G401 (cell line): Measurements from ENCODE around the gene PKNOX2. TPM values are rescaled to one million over a fixed set of nuclear protein-coding genes. Genes with fewer than 3 reads are reported as not detected.
"Not testable (repeated sequence)": the region's sequence is repeated elsewhere in the genome, so short reads cannot be mapped to it uniquely, and the experiment has no call there.

ENCODE experiments used
- DNase-seq: peaks from one replicate; pipeline ENCODE4 v3.0.0-alpha.2; 2015; ENCODE audit warnings: low spot score
- in situ Hi-C: cut with HindIII; loops from 2 replicates; pipeline ENCODE4 v1.10.0; 2016; ENCODE audit warnings: low sequenced_read_pairs, mixed read lengths
- total RNA-seq: library from RNA; depleted of rRNA; stranded (reverse); fragments of >200 nt; shearing (Covaris generic); gene quantifications from 2 replicates; pipeline ENCODE4 v1.2.3, GENCODE V29; 2014

Gene PKNOX2
- total RNA-seq, 1 experiment from 2014 or later = 4.6 TPM

DNA sequence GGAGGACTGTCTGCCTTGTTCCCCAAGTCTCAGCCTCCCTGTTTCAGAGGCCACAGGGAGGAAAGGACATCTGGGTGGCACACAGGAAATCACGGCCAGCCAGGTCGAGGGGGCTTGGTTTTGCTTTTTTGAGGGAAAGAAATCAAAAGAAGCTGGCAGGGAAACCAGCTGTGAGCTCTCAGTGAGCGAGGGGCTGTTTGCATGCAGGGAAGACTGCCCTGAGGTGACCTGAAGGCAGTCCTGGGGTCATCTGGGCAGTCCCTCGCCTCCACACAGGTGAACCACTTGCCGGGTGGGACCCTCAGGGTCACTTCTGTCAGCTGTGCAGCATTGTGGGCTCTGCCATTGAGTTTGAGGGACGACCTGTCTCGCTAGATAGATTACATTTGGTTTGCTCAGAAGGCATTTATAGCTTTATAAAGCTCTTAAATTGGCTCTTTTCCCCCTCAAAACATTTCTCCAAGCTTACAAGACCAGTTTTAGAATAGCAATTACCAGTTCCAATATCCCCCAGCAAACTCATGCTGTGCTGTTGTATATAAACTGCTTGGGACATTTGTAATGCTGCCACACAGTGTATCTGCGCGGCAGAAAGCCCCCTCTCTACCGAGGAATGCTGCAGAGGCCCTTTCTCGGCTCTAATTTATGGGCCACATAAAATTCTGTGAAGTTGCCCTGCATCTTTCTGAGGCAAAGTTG is 28.3 kb downstream of the PKNOX2 start:
- DNase-seq = no peak
- in situ Hi-C loops = no loop called here

DNA sequence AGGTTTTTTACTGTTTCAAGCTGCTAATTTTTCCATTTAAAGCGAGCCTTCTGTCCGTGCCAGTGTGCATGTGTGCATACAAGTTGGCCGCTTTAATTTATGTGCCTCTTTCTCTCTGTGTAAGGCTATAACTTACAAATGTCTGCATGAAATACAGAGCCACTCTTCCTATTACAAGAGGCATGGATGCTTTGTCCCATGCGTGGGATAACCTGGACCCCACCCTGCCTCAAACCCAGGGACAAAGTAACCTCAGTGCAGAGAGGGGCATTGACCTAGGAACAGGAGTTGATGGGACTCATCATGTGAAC is 28.8 kb downstream of the PKNOX2 start:
- in situ Hi-C loops = no loop called here
- DNase-seq = no peak

DNA sequence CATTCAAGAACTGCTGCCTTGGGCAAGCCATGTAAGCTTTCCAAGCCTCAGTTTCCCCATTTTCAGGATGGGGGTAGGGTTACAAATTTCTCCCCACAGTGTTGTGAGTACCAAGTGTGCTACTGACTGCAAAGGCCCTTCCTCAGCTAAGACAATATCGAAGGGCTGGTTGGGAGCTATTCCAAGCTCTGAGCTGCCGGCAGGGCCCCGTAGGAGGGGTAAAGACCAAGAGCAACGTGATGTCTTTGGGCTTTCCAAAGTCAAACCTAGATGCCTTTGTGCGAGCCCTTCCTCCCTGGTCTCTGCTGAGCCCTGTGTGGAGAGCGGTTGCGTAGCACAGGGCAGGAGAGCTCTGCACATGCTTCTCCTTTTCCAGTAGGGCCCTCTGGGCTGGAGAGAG is 29.3 kb downstream of the PKNOX2 start:
- DNase-seq = no peak
- in situ Hi-C loops = no loop called here

DNA sequence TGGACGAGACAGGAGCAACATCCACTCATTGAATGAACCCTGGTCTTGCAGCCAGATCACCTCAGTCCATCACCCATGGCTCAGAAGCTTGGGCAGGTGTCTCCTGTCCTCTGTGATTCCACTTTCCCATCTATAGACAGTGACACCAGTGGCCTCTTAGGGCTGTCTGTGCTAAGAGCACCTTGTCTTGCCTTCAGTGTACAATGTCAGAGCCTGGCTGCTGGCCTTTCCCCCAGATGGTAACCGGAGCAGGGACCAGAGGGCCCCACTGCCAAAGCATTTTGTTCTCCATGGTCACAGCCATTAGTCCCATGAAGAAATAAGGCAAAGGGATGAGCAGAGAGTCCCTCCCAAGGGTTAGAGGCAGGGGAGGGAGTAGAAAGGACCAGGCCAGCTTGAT is 35.4 kb downstream of the PKNOX2 start:
- no peak for DNase-seq
- in situ Hi-C loops = no loop called here

DNA sequence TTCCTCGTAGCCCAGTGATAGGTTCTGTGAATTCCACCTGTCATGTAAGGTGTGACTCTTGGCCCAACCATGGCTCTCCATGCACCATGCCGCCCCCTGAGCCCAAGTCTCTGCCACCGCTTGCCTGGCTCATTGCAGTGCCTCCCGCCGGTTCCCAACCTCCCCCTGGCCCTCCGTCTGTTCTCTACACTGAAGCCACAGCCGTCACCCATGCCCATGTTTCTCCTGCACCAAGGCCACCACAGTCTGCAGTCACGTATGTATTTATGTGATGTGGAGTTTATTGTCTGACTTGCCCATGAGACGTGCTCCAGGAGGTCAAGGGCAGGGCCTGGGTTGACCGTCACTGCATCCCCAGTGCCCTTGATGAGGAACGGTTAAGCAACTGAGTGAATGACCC is 35.9 kb downstream of the PKNOX2 start:
- in situ Hi-C loops = no loop called here
- no peak for DNase-seq

DNA sequence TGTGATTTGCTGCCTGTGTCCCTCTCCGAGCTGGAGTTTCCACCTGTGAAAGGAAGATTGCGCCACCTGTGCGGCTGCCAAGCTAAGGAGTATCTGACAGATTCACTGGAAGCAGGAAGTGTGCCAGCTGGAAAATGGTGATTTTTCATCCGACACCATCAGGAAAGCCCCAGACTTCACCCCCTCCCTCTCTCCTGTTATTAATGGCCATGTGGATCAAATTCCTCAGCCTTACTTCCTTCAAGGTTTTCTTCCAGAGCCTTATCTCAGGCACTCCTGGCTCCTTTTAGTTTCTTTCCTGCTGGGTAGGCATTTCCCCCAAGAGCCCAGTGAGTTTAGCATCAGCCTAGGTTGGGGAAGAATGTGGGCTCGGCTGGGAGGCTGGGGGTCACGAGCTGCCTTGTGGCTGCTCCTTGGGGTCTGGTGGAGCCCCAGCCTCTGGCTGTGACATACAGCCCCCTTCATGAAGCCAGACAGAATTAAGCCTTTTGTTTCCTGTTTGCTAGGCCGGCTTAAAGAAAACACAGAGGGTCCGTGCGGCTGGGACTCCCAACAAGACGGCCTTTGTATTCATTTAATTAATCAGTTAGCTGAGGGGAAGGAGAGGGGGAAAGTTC is 37.1 kb downstream of the PKNOX2 start:
- DNase-seq = peak; percentile 84
- in situ Hi-C loops = no loop called here

DNA sequence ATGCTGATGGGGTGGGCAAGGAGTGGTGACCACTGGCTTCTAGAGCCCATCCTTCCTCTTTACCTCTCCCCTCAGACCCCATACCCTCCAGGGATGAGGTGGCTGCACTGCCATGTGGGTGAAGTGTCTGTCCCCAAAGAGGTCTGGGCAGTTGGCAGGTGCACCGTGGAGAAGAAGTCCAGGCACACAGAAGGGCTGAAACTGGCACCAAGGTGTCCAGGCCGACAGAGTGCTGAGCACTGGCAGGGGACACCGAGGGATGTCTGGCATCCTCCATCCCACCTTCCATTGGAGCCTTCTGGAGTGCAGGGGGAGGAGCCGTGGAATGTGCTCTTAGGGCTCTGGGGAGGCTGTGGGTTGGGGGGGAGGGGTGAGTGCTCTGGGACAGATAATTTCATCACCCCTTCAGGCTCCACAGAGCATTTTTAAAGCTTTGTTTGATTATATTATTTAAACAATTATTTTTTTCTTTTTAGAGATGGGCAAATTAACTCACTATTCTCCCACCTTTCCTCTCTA is 37.9 kb downstream of the PKNOX2 start:
- in situ Hi-C loops = no loop called here
- no peak for DNase-seq

DNA sequence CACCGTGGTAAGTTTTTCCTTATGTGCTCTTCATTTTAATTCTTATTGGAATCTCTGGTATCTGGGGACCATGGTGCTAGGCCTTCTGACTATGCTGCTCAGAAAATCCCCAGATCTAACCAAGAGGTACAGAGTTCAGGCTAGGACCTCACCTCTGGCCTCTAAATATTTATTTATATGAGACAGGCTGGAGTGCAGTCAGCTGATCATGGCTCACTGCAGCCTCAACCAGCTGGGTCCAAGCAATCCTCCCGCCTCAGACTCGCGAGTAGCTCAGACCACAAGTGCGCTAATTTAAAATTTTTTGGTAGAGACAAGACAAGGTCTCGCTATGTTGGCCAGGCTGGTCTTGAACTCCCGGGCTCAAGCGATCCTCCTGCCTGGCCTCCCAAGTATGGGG is 38.4 kb downstream of the PKNOX2 start:
- in situ Hi-C loops = no loop called here
- DNase-seq = no peak

DNA sequence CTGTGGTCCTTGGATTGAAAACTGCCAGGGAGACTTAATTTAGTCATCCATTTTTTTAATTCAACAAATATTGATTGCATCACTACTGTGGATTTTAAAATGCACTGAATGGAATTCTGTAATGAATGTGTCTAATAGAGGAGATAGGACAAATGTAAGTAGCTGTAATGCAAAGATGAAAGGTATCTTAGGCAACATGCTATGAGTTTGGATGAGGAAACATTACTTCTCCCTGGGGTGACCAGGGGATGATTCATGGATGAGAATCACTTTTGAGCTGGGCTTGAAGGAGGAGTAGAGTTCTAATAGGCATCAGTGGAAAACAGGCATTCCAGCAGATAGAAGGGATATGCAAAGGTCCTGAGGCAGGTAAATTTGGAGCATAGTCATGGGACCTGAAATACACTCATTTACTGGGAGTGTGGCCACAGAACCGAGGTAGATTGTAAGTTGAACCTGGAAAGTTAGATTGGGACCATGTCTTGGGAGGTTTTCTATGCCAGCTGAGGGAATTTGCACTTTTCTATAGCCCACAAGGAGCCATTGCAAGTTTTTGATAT is 43.4 kb downstream of the PKNOX2 start:
- in situ Hi-C loops = no loop called here
- DNase-seq = no peak

DNA sequence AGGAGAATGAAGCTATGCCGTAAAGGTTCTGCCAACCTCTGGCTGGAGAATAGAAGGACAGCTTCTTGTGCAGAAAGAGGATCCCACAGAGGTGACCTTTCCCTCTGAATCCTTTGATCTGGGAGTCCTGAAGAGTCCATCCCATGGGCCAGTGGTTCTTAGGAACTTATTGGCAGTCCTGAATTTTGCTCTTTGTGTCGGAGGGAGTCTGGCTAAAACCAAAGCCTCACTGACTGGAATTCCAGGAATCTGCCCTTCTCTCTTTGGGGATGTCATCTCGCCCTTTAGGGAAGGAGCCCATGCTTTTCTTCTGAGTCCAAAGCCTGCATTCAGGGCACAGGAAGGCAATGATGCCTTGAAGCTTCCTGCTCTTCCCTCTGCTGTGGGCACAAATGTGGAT is 45.5 kb downstream of the PKNOX2 start:
- DNase-seq = no peak
- in situ Hi-C loops = no loop called here

DNA sequence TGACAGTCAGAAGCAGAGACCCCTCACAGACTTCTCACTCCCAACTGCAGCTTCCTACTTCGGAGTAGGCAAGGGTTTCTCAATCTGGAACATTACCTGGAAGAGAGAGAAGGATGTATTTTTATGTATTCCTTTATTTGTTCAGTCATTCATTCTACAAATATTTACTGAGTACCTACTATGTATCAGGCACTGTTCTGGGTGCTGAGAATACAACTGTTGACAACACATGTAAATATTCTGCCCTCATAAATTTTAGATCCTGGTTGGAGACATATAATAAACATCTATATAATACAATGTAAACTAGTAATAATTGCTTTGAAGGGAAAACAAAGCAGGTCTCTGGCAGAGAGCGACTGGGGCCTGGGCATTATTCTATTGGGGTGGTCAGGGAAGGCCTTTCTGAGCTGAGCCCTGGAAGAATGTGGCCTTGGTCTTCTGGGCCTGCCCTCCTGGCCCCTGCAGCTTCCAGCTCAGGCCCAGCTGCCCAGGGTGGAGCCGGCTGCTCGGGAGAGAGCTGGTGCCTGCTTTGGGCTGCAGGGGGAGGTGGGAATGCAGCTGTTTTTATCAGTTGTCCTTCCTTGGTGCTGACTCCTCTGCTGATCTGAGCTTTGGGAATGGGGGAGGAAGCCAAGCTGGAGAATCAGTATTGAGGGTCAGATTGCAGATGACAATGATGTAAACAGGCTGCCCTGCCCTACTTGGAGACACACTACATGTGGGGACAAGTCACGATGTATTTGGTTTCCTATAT is 46.8 kb downstream of the PKNOX2 start:
- in situ Hi-C loops = no loop called here
- DNase-seq = no peak

DNA sequence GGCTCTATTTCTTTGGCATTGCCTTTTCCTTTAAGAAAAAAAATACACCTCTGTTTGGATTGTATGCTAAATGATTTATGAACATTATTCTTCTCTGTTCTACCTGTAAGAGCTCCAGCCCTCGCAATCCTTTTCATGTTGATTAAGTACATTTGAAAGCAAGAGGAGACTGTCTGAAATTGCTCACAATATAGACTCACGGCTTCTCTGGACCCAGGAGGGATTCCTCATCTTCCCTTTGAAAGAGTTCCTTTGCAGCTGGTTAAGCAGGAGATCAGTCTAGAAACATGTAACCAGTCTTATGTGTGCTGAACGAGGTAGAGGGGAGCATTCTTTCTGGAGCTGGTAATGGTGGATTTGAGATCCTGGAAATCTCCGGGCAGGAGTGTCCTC is 47.4 kb downstream of the PKNOX2 start:
- in situ Hi-C loops = no loop called here
- no peak for DNase-seq

DNA sequence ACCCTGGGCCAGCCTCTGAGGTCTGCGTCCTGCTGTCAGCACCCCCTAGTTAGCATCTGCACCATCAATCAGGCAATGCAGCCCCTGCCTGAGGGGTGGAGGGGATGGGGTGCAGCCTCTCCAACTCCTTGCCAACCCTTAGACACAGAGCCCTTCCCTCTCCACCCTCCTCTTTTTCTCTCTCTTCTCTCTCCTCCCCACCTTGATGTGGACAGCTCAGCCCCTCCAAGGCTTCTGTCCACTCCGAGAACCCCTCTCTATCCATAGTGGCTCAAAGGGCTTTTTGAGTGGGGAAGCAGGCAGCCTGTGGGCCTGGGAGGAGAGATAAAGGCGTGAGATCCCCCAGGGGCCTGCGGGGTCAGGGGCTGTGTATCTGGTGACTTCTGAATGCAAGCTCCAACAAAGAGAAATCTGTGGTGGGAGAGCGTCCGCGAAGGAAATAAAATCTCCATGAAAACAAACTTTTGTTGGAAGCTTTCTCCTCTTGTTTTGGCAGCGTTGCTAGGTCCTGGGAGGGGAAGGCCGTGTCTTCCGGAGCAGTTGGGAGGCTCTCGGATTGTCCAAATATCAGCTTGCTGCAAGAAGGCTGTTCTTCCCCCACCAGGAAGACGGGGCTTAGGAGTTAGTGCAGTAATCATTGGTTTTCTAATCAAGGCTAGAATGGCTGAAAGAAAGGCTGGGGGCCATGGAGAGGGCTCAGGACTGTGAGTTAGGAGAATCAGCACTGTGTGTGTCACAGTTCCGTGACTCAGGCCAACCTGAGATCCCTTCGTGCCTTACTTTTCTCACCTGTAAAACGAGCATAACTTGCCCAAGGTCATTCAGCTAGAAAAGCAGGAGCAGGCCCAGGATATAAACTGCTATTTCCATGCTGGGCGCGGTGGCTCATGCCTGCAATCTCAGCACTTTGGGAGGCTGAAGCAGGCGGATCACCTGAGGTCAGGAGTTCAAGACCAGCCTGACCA is 50.3 kb downstream of the PKNOX2 start:
- DNase-seq = peak; percentile 8
- in situ Hi-C loops = no loop called here

DNA sequence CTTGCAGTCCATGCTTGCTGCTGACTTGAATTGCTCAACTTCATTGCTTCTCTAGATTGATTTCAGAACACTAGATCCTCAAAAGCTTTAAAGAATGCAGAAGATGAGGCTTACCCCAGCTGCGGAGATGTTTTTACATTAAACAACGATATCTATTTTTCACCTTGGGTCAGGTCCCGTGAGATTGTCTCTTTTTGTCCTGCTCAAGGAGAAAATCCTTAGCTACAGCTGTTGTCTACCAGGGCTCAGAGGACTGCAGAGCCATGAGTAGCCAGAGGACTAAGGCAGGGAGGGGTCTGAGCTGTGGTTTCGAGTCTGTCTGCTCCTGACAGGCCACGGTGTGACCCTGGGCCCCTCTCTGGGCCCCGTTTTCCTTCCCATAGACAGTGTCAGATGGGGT is 51.4 kb downstream of the PKNOX2 start:
- no peak for DNase-seq
- in situ Hi-C loops = no loop called here

DNA sequence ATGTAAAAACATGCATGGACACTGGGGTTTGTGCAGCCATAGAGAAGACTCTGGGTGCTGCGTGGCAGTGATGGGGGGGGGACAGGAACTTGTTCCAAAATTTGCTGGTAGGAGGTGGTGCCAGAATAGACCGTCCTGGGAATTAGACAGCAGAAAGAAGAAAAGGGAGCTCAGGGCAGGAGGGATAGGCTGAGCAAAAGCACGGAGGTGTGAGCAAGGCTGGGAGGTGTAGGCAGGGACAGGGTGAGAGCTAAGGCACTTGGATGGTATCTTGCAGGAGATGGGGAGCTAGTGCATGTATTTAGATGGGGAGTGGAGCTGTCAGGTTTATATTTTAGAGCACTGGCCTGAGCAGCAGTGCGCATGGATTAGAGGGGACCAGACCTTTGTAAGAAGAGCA is 53.8 kb downstream of the PKNOX2 start:
- no peak for DNase-seq
- in situ Hi-C loops = no loop called here

DNA sequence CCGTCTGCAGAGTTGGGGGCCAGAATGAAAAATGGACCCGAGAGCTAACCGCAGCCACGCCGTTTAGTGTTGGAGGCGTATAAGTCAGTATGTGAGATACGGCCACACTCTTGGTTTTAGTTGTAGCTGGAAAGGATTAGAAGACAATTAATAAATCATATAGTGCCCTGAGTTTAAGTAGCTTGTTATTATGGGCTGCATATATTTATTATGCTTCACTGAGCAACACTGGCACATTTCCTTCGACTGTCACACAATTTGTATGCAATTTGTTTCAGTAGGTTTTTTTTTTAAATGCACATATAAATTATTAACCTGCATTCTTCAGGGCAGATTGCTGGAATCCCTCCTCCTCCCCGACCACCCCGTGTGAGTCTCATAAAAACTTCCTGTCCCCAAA is 56.9 kb downstream of the PKNOX2 start:
- no peak for DNase-seq
- in situ Hi-C loops = no loop called here

DNA sequence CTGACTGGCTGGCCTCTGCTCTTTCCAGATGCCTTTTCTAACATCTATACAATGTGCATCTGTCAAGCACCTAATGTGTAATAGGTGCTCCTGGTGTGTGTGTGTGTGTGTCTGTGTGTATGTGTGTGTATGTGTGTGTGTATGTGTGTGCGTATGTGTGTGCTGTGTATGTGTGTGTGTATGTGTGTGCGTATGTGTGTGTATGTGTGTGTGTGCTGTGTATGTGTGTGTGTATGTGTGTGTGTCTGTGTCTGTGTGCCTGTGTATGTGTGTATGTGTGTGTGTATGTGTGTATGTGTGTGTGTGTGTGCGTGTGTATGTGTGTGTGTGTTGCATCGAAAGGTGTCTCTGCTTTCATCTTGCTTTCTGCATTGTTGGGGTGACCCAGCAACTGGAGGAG is 57.9 kb downstream of the PKNOX2 start:
- no peak for DNase-seq
- in situ Hi-C loops = no loop called here

DNA sequence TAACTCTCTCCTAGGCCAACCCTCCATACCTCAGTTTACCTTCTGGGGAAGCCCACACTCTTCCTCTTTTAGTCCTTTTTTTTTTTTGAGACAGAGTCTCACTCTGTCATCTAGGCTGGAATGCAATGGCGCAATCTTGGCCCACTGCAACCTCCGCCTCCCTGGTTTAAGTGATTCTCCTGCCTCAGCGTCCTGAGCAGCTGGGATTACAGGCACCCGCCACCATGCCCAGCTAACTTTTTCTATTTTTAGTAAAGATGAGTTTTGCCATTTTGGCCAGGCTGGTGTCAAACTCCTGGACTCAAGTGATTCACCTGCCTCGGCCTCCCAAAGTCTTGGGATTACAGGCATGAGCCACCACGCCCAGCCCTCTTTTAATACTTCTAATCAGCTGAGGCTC is 58.6 kb downstream of the PKNOX2 start:
- DNase-seq, in situ Hi-C loops: not testable (repeated sequence)

DNA sequence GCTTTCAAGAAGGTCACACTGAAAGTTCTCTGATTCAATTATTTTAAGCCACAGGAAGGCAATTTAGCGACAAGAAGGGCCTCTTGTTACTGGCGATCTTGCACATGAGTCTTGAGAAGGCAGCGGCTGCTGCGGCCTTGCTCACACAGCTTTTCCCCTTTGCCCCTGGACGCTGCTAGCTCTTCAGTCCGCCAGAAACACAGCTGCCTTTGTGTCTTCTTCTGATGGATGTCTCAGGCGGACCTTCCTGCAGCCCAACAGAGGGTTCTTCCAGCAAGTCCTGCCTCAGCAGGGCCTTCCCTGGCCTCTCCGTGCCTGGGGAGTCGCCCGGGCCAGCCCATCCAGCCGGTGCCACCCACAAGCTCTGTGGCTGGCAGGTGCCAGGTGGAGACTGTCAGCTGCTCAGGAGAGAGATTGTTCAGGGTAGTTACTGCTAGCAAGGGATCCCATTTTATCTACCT is 59.4 kb downstream of the PKNOX2 start:
- in situ Hi-C loops = no loop called here
- peak; percentile 6 for DNase-seq
